Uterus (tissue), 2 donors: ENCODE measurements around the gene NR2C2.

ENCODE experiments used
- CTCF ChIP-seq, 4 experiments: fragments of 200-600 bp in 2 of 4; fragments of 450-650 bp in 2 of 4; sonication (generic) in 2 of 4; IDR thresholded peaks; one replicate each; pipeline ENCODE4 v1.5.1; 2016 to 2019; ENCODE audit warnings: antibody characterized with exemption in 4 of 4, mild to moderate bottlenecking in 2 of 4, moderate library complexity in 1 of 4
- POLR2A ChIP-seq, 2 donors: fragments of 450-650 bp; IDR thresholded peaks; one replicate each; pipeline ENCODE4 v1.6.1; 2016; ENCODE audit warnings: antibody characterized with exemption in 2 of 2, mild to moderate bottlenecking in 1 of 2, moderate library complexity in 1 of 2

DNA sequence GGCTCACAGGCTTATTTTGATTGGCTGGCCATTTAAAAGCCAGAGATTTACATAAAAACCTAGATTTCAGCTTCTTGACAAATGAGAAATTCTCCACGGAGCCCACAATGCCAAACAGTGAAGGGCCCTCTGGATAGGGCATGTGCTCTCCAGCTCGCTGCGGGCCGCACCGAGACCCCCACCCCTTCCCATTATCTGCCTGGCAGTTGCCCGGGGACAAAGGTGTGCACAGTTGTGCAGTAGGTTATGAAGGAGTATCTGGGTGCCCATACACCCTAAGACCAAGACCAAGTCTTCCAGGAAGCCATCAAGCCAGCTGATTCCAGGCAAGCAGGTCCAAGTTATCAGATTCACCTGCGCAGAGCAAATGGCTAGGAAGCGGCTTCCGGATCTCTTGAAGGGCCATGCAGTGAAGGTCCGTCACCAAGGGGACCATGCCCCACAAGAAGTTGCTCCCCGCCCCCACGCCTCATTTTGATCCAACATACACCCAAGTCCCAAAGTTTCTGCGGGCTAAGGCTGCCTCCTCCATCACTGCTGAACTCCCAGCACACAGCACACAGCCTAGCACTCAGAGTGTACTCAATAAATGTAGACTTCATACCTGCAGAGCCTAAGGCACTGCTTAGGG is 116.4 kb downstream of the NR2C2 start:
- TF ChIP-seq POLR2A (IDR thresholded peaks at IDR 0.05) (no peak), CTCF (IDR thresholded peaks at IDR 0.05) (no peak)
